Mesodermal cell (in vitro differentiated cells): Measurements from ENCODE around the gene VSTM5.

Experiments
- H3K27ac ChIP-seq: 2 replicates; pipeline ENCODE4 v1.7.0; 2013; ENCODE audit warnings: mild to moderate bottlenecking, low read depth, low read length, moderate library complexity; ENCODE audit not compliant: severe bottlenecking
- H3K36me3 ChIP-seq: 2 replicates; pipeline ENCODE4 v1.7.1; 2013; ENCODE audit warnings: mild to moderate bottlenecking, low read length, moderate library complexity; ENCODE audit not compliant: control insufficient read depth, insufficient read depth
- H3K4me1 ChIP-seq: one replicate; pipeline ENCODE4 v1.7.1; 2013; ENCODE audit warnings: mild to moderate bottlenecking, low read length; ENCODE audit not compliant: insufficient read depth, control insufficient read depth, poor library complexity, severe bottlenecking
- H3K4me3 ChIP-seq: 2 replicates; pipeline ENCODE4 v1.7.0; 2013; ENCODE audit warnings: low read length, control low read depth, mild to moderate bottlenecking; ENCODE audit not compliant: insufficient read depth, poor library complexity, severe bottlenecking; ENCODE audit errors: extremely low read depth
- H3K9me3 ChIP-seq: 2 replicates; pipeline ENCODE4 v1.7.1; 2013; ENCODE audit warnings: mild to moderate bottlenecking, low read length, moderate library complexity; ENCODE audit not compliant: control insufficient read depth
- WGBS, 2 experiments: methylation state at CpG; one replicate each; pipeline ENCODE4 v1.1.5; 2013; ENCODE audit warnings: missing lambda C conversion rate in 2 of 2; ENCODE audit not compliant: insufficient coverage in 2 of 2; 5-methylcytosine and 5-hydroxymethylcytosine counted together

Gene VSTM5

GRCh38 chr11:93842034-93842433 lies 8.4 kb downstream of the VSTM5 start:
- Histone ChIP-seq H3K4me1 (peaks cover 2% of the 10 kb centered on the region), H3K27ac (no peak overlapping the region), H3K9me3 (no peaks in the 10 kb centered on the region), H3K36me3 (no peaks in the 10 kb centered on the region), H3K4me3 (no peak overlapping the region)
- WGBS, 2 experiments, result 88 to 100% methylated on average over 2 to 3 of the region's 4 CpGs

GRCh38 chr11:93841446-93841845 lies 9.0 kb downstream of the VSTM5 start:
- Histone ChIP-seq H3K36me3 (no peaks in the 10 kb centered on the region), H3K27ac (no peak overlapping the region), H3K4me3 (no peak overlapping the region), H3K4me1 (peaks cover 2% of the 10 kb centered on the region), H3K9me3 (no peaks in the 10 kb centered on the region)
- 94% methylated on average over 2 of the region's 2 CpGs for WGBS, 2 experiments

- Histone ChIP-seq H3K36me3 (no peaks in the 10 kb centered on the region), H3K9me3 (no peaks in the 10 kb centered on the region), H3K4me1 (peaks cover 2% of the 10 kb centered on the region), H3K27ac (no peak overlapping the region), H3K4me3 (no peak overlapping the region)
- WGBS, 2 experiments, result 43 to 80% methylated on average over 1 of the region's 3 CpGs
Measured at GRCh38 chr11:93840981-93841380, 9.4 kb downstream of the VSTM5 start.

GRCh38 chr11:93840180-93840579 lies 10.2 kb downstream of the VSTM5 start:
- WGBS, 2 experiments, result 80 to 100% methylated on average over 1 of the region's 2 CpGs
- H3K4me3 ChIP-seq, result no peak overlapping the region

GRCh38 chr11:93838967-93839366 lies 11.5 kb downstream of the VSTM5 start:
- 87 to 89% methylated on average over 8 of the region's 8 CpGs for WGBS, 2 experiments

More at GRCh38 chr11:93840180-93840579, 10.2 kb downstream of the VSTM5 start:
- H3K9me3 ChIP-seq, result no peaks in the 10 kb centered on the region
- peaks cover 2% of the 10 kb centered on the region for H3K4me1 ChIP-seq
- H3K27ac ChIP-seq, result no peak overlapping the region
- H3K36me3 ChIP-seq, result no peaks in the 10 kb centered on the region

GRCh38 chr11:93832780-93833179 lies 17.6 kb downstream of the VSTM5 start:
- no peaks in the 10 kb centered on the region for H3K36me3 ChIP-seq
- no peak overlapping the region for H3K4me3 ChIP-seq
- no peaks in the 10 kb centered on the region for H3K9me3 ChIP-seq
- H3K27ac ChIP-seq, result no peak overlapping the region
- WGBS, 2 experiments, result 67 to 83% methylated on average over 1 of the region's 1 CpG
- no peaks in the 10 kb centered on the region for H3K4me1 ChIP-seq

More at GRCh38 chr11:93838967-93839366, 11.5 kb downstream of the VSTM5 start:
- peaks cover 2% of the 10 kb centered on the region for H3K4me1 ChIP-seq
- no peak overlapping the region for H3K4me3 ChIP-seq
- no peak overlapping the region for H3K27ac ChIP-seq
- H3K36me3 ChIP-seq, result no peaks in the 10 kb centered on the region
- no peaks in the 10 kb centered on the region for H3K9me3 ChIP-seq

GRCh38 chr11:93831343-93832127 lies 18.9 kb downstream of the VSTM5 start:
- no peak overlapping the region for H3K4me3 ChIP-seq
- whole genome bisulfite sequencing, 2 experiments, result 69 to 80% methylated on average over 2 of the region's 3 CpGs

GRCh38 chr11:93829598-93829997 lies 20.8 kb downstream of the VSTM5 start:
- Histone ChIP-seq H3K9me3 (no peaks in the 10 kb centered on the region), H3K36me3 (no peaks in the 10 kb centered on the region), H3K27ac (no peak overlapping the region), H3K4me3 (no peak overlapping the region), H3K4me1 (no peaks in the 10 kb centered on the region)
- WGBS, 2 experiments, result 75 to 89% methylated on average over 3 of the region's 3 CpGs

More at GRCh38 chr11:93831343-93832127, 18.9 kb downstream of the VSTM5 start:
- Histone ChIP-seq H3K9me3 (no peaks in the 10 kb centered on the region), H3K4me1 (no peaks in the 10 kb centered on the region), H3K27ac (no peak overlapping the region), H3K36me3 (no peaks in the 10 kb centered on the region)

- Histone ChIP-seq H3K36me3 (no peaks in the 10 kb centered on the region), H3K27ac (no peak overlapping the region), H3K4me3 (no peak overlapping the region), H3K4me1 (no peaks in the 10 kb centered on the region), H3K9me3 (no peaks in the 10 kb centered on the region)
- 100% methylated on average over 1 of the region's 1 CpG; no CpG with 5 or more reads in 1 of the 2 experiments for WGBS, 2 experiments
Measured at GRCh38 chr11:93827363-93827762, 23.1 kb downstream of the VSTM5 start.

GRCh38 chr11:93823210-93823609 lies 27.2 kb downstream of the VSTM5 start:
- H3K4me3 ChIP-seq, result no peak overlapping the region
- no peaks in the 10 kb centered on the region for H3K4me1 ChIP-seq

GRCh38 chr11:93822359-93822758 lies 28.1 kb downstream of the VSTM5 start:
- Histone ChIP-seq H3K36me3 (no peaks in the 10 kb centered on the region), H3K9me3 (no peaks in the 10 kb centered on the region), H3K4me1 (no peaks in the 10 kb centered on the region), H3K4me3 (no peak overlapping the region), H3K27ac (no peak overlapping the region)
- WGBS, 2 experiments, result 88 to 100% methylated on average over 5 of the region's 5 CpGs

More at GRCh38 chr11:93823210-93823609, 27.2 kb downstream of the VSTM5 start:
- WGBS, 2 experiments, result 80 to 94% methylated on average over 1 to 3 of the region's 4 CpGs
- no peaks in the 10 kb centered on the region for H3K9me3 ChIP-seq
- no peaks in the 10 kb centered on the region for H3K36me3 ChIP-seq
- H3K27ac ChIP-seq, result no peak overlapping the region
